Upper lobe of right lung (tissue), 1 donor: Measurements from ENCODE around the gene RREB1. TPM values are rescaled to one million over a fixed set of nuclear protein-coding genes. Genes with fewer than 3 reads are reported as not detected.
A peak's percentile ranks its signal among the peaks of the same experiment; 100 is the strongest.

Experiments used
- ATAC-seq: fragments of 200-7000 bp; cut with Tn5 transposase; one replicate; pipeline ENCODE4 v1.9.1; 2020; ENCODE audit warnings: mild to moderate bottlenecking, moderate library complexity
- DNase-seq: peaks from one replicate; pipeline ENCODE4 v3.0.0-alpha.2; 2020
- H3K27ac ChIP-seq: fragments of 200-600 bp; one replicate; pipeline ENCODE4 v1.8.0; 2022
- H3K27me3 ChIP-seq: fragments of 200-600 bp; one replicate; pipeline ENCODE4 v1.8.0; 2022; ENCODE audit warnings: mild to moderate bottlenecking
- H3K36me3 ChIP-seq: fragments of 200-600 bp; one replicate; pipeline ENCODE4 v1.8.0; 2022
- H3K4me1 ChIP-seq: fragments of 200-600 bp; one replicate; pipeline ENCODE4 v1.8.0; 2022
- H3K4me3 ChIP-seq: fragments of 200-600 bp; one replicate; pipeline ENCODE4 v1.8.0; 2022; ENCODE audit warnings: mild to moderate bottlenecking
- H3K9me3 ChIP-seq: fragments of 200-600 bp; one replicate; pipeline ENCODE4 v1.8.0; 2022
- intact Hi-C: fragments of 100-400 bp; cut with DNase I; formaldehyde crosslinking; loops from one replicate; pipeline ENCODE4 v1.11.0; 2022
- total RNA-seq: library from RNA; stranded (reverse); fragmentation: NEBNext Ultra II Directional; extraction: Animal tissue kit (Norgen Biotek cat#: 25700); gene quantifications from one replicate; pipeline ENCODE4 v1.2.1, GENCODE V29; 2021
- TF ChIP-seq, protein P1 (sequence below): fragments of 200-600 bp; IDR thresholded peaks from one replicate; pipeline ENCODE4 v1.8.0; 2022; ENCODE audit warnings: antibody characterized with exemption
- donor health status: DM: no; HTN: yes; CAD: no; lungs with severe emphysema.

Gene RREB1
- total RNA-seq, 1 donor from 2014 or later: 60.2 TPM

DNA sequence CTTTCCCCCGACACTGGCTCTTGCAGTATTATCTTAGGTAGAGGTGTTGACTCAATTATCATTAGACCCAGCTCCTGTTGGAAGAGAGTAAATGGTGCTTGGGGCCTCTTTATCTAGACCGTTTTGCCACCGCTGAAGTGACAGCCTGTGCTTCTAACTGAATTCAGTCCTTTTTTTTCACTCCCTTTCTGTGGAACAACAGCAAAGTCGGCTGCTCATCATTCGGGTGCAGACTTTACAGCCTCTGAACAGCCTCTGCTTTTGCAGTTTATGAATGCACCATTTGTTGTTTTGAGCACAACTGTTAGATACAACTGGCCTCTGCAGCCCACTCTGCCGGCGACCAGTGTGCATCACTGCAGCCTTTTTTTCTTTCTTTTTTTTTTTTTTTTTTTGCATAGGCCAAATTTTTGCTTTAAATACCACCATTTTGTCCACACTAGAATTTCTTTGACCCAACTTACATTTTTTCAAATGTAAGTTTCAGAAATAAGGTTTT lies 35.8 kb downstream of the RREB1 start:
- no peak for DNase-seq
- Histone ChIP-seq H3K9me3 (no peaks in the 10 kb centered on the region), H3K4me1 (peaks cover 80% of the 10 kb centered on the region), H3K36me3 (no peaks in the 10 kb centered on the region), H3K4me3 (no peak overlapping the region), H3K27ac (peak overlapping the region; percentile 14), H3K27me3 (no peaks in the 10 kb centered on the region)
- TF ChIP-seq, protein P1, sequence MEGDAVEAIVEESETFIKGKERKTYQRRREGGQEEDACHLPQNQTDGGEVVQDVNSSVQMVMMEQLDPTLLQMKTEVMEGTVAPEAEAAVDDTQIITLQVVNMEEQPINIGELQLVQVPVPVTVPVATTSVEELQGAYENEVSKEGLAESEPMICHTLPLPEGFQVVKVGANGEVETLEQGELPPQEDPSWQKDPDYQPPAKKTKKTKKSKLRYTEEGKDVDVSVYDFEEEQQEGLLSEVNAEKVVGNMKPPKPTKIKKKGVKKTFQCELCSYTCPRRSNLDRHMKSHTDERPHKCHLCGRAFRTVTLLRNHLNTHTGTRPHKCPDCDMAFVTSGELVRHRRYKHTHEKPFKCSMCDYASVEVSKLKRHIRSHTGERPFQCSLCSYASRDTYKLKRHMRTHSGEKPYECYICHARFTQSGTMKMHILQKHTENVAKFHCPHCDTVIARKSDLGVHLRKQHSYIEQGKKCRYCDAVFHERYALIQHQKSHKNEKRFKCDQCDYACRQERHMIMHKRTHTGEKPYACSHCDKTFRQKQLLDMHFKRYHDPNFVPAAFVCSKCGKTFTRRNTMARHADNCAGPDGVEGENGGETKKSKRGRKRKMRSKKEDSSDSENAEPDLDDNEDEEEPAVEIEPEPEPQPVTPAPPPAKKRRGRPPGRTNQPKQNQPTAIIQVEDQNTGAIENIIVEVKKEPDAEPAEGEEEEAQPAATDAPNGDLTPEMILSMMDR: no peak
- intact Hi-C loops: no loop called here
- no peak for ATAC-seq

DNA sequence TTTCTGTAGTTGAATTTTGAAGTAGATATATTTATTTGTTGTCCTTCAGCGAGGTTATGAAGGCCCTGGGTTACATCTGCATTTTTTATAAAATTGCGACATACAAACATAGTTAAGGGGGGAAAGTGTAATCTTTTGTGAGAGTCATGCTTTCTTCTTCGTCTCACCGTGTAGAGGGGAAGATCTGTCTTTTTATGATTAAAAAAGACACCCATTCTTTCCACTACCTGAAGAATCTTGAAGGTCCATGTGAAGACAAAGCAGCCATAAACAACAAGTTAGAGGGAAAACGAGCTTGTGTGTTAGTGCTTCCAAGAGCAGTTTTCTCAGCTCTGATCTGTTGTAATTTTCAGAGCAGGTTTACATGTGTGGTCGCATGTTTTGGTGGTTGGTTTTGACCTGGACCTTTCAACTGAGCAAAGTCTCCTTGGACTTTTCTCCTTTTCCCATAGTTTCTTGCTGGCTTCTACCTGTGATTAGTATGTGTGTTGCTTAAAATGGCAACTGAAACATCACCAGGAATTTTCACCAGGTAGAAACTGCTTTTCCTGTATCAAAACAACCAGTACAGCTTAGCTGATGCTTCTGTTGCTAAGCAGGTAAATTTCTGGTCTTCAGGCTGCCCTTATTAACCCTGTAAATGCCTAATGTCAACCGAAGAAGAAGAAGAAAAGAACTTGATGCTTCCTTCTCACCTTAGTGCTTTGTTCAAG lies 37.3 kb downstream of the RREB1 start:
- DNase-seq (no peak), ATAC-seq (no peak)
- TF ChIP-seq, protein P1: no peak
- peaks cover 73% of the 10 kb centered on the region for H3K4me1 ChIP-seq
- intact Hi-C loops: no loop called here
- H3K27ac ChIP-seq: peak overlapping the region; percentile 82
- no peaks in the 10 kb centered on the region for H3K9me3 ChIP-seq
- no peaks in the 10 kb centered on the region for H3K36me3 ChIP-seq
- no peaks in the 10 kb centered on the region for H3K27me3 ChIP-seq
- no peak overlapping the region for H3K4me3 ChIP-seq

GRCh38 chr6:7145585-7145884 lies 37.8 kb downstream of the RREB1 start:
- ATAC-seq (no peak), DNase-seq (no peak)
- Histone ChIP-seq H3K4me3 (no peak overlapping the region), H3K36me3 (no peaks in the 10 kb centered on the region), H3K27ac (peak overlapping the region; percentile 82), H3K9me3 (no peaks in the 10 kb centered on the region), H3K4me1 (peaks cover 68% of the 10 kb centered on the region), H3K27me3 (no peaks in the 10 kb centered on the region)
- intact Hi-C loops: no loop called here
- TF ChIP-seq, protein P1: no peak

GRCh38 chr6:7145885-7146828 lies 38.4 kb downstream of the RREB1 start:
- H3K27ac ChIP-seq: peak overlapping the region; percentile 82
- no peaks in the 10 kb centered on the region for H3K9me3 ChIP-seq
- DNase-seq (peak; percentile 80), ATAC-seq (peak; percentile 86)
- no peaks in the 10 kb centered on the region for H3K27me3 ChIP-seq
- no peak overlapping the region for H3K4me3 ChIP-seq
- intact Hi-C loops: no loop called here
- H3K4me1 ChIP-seq: peaks cover 71% of the 10 kb centered on the region
- no peaks in the 10 kb centered on the region for H3K36me3 ChIP-seq
- TF ChIP-seq, protein P1: no peak

- no peaks in the 10 kb centered on the region for H3K36me3 ChIP-seq
- H3K4me3 ChIP-seq: no peak overlapping the region
- no peak for ATAC-seq
- H3K27me3 ChIP-seq: no peaks in the 10 kb centered on the region
- no peaks in the 10 kb centered on the region for H3K9me3 ChIP-seq
- DNase-seq: no peak
- TF ChIP-seq, protein P1: no peak
- intact Hi-C loops: no loop called here
- peaks cover 74% of the 10 kb centered on the region for H3K4me1 ChIP-seq
- H3K27ac ChIP-seq: peak overlapping the region; percentile 82
Observed at GRCh38 chr6:7147051-7147671, 39.4 kb downstream of the RREB1 start.
